Endothelial cell of umbilical vein (primary cell): Measurements from ENCODE around the gene SMARCA2.

Source experiments
- CTCF ChIP-seq, 2 donors: IDR thresholded peaks; 1 replicate in 1 of 2; 2 replicates in 1 of 2; pipeline ENCODE4 v1.5.1; 2011; ENCODE audit warnings: low read length in 2 of 2, mild to moderate bottlenecking in 2 of 2, moderate library complexity in 2 of 2, control low read depth in 1 of 2, inconsistent platforms in 1 of 2, low read depth in 1 of 2; ENCODE audit not compliant: insufficient read depth in 1 of 2; ENCODE audit errors: extremely low read depth in 1 of 2
- EZH2 ChIP-seq: IDR thresholded peaks from 2 replicates; pipeline ENCODE4 v1.6.1; 2012; ENCODE audit warnings: borderline replicate concordance, low read depth, mild to moderate bottlenecking, moderate library complexity, low read length, inconsistent platforms; ENCODE audit not compliant: severe bottlenecking
- FOS ChIP-seq: IDR thresholded peaks from 2 replicates; pipeline ENCODE4 v1.6.1; 2011; ENCODE audit warnings: mild to moderate bottlenecking, low read length, moderate library complexity, borderline replicate concordance; ENCODE audit not compliant: insufficient read depth
- GATA2 ChIP-seq: IDR thresholded peaks from 2 replicates; pipeline ENCODE4 v1.7.0; 2011; ENCODE audit warnings: low read depth, mild to moderate bottlenecking, moderate library complexity, mixed read lengths, low read length; ENCODE audit not compliant: insufficient read length, insufficient read depth
- MAX ChIP-seq: IDR thresholded peaks from 2 replicates; pipeline ENCODE4 v1.6.1; 2011; ENCODE audit not compliant: insufficient read depth, insufficient read length
- MYC ChIP-seq: IDR thresholded peaks from one replicate; pipeline ENCODE4 v1.6.1; 2011; ENCODE audit warnings: mild to moderate bottlenecking, low read depth, low read length
- POLR2A ChIP-seq: IDR thresholded peaks from 2 replicates; pipeline ENCODE4 v1.6.1; 2012; ENCODE audit warnings: low read depth, mild to moderate bottlenecking, control low read depth, low read length
- POLR2AphosphoS5 ChIP-seq: IDR thresholded peaks from 2 replicates; pipeline ENCODE4 v1.6.1; 2012; ENCODE audit warnings: low read depth, mild to moderate bottlenecking, control low read depth, low read length, moderate library complexity; ENCODE audit not compliant: insufficient read depth

GRCh38 chr9:1977026-1977425, 38.1 kb upstream of the SMARCA2 start:
- no peak for TF ChIP-seq EZH2
- no peak for TF ChIP-seq POLR2AphosphoS5
- no peak for TF ChIP-seq CTCF (IDR thresholded peaks at IDR 0.05; ENCODE audit: extremely low read depth in 1 of 2, insufficient read depth in 1 of 2, low read depth in 1 of 2, low read length in 2 of 2)
- no peak for TF ChIP-seq POLR2A
- no peak for TF ChIP-seq MYC
- no peak for TF ChIP-seq GATA2
- TF ChIP-seq MAX = no peak
- no peak for TF ChIP-seq FOS
